DMS 273 (cell line): ENCODE results near the gene CEP192.
"Not testable (repeated sequence)": the region's sequence is repeated elsewhere in the genome, so short reads cannot be mapped to it uniquely, and the experiment has no call there.

ENCODE experiments used
- DNase-seq: peaks from one replicate; lab custom pipeline; 2025; ENCODE audit not compliant: unreplicated experiment; lab: John Stamatoyannopoulos, UW

Gene CEP192

DNA sequence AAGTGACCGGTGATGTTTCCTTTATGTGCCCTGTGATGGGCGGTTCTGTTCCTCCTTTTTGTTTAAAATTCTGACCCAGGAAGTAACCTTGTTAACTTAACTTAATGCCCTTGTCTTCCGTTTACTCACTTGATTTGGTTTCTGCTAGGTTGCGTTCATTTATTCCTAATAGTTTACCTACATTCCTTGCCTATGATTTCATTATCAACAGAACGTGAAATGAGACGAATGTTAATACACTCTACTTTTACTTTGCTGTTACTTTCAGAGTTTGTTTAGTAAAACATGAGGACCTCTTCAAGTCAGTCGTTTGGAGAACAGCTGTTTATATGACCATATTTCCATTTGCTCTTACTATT lies 638 bp downstream of the CEP192 start:
- DNase-seq: peak; percentile 53

- DNase-seq: no peak
These were observed 2.3 kb downstream of the CEP192 start for GRCh38 chr18:12993439-12993838.

GRCh38 chr18:12995424-12995823 lies 4.3 kb downstream of the CEP192 start:
- no peak for DNase-seq

DNA sequence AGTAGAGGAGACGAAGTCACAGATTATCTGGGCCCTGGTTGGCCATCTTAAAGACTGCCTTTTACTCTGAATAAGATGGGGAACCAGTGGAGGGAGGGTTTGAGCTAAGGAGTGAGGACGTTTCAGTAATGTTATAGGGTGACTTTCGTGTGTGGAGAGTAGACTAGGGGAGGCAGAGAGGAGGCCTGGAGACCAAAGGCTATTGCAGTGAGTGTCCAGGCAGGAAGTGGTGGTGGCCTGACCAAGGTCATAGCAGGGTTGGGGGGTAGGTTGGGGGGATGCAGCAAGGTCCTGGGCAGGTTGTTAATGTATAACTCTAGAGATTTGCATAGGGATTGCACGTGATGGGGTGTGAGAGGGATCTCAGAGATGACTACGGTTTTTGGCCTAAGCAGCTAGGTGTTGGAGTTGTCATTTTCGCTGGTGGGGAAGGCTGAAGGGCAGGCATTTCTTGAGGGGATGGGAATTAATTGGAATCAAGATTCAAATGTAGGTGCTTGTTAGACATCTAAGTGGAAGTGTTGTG lies 4.9 kb downstream of the CEP192 start:
- no peak for DNase-seq

DNA sequence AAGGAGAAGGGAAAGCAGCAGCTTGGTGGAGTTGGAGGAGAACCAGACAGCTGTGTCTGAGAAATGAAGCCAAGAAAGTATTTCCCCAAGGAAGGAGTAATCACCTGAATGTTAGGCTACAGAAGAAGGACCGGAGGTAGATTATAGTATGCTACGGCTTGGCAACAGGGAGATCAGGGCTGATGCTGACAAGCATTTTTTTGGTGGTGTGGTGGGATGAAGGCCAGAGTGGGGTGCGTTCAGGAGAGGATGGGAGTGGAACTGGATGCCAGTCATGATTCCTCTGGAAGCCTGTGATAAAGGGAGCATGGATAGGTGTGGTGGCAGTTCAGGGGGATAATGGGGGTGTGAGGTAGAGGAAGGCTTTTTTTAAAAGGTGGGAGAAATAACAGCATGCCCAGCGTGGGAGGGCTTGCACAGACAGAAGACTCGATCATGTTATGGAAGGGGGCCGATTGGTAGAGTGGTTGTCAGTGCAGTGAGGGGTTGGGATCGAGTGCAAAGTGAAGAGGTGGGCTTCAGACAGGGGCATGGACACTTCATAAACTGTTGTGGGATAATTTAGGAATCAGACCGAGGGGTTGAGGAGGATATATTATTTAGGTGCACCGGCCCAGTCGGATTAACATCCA lies 5.6 kb downstream of the CEP192 start:
- no peak for DNase-seq

DNA sequence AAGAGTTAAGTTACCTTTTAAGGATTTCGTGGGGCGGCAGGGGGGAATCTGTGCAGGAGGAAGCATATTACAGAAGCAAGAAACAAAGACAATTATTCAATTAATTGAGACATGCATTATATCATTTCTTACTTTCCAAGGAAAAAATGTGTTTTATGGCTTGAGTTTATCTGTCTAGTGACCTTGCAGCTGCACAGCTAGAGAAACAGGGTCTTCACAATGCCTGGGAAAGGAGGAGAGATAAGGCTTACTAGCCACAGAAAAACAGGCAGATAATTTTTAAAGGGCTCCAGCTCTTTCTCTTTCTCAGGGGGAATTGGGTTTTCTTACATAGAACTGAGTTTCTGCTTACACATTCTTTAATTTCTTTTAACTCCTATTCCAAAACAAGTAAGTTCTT lies 6.2 kb downstream of the CEP192 start:
- not testable (repeated sequence) for DNase-seq

- no peak for DNase-seq
These were observed 7.3 kb downstream of the CEP192 start for GRCh38 chr18:12998332-12999060.

GRCh38 chr18:13003466-13003896 lies 12.3 kb downstream of the CEP192 start:
- peak; percentile 66 for DNase-seq

GRCh38 chr18:13004396-13004795 lies 13.2 kb downstream of the CEP192 start:
- no peak for DNase-seq

- DNase-seq: no peak
These were observed 14.1 kb downstream of the CEP192 start for GRCh38 chr18:13005289-13005688.

DNA sequence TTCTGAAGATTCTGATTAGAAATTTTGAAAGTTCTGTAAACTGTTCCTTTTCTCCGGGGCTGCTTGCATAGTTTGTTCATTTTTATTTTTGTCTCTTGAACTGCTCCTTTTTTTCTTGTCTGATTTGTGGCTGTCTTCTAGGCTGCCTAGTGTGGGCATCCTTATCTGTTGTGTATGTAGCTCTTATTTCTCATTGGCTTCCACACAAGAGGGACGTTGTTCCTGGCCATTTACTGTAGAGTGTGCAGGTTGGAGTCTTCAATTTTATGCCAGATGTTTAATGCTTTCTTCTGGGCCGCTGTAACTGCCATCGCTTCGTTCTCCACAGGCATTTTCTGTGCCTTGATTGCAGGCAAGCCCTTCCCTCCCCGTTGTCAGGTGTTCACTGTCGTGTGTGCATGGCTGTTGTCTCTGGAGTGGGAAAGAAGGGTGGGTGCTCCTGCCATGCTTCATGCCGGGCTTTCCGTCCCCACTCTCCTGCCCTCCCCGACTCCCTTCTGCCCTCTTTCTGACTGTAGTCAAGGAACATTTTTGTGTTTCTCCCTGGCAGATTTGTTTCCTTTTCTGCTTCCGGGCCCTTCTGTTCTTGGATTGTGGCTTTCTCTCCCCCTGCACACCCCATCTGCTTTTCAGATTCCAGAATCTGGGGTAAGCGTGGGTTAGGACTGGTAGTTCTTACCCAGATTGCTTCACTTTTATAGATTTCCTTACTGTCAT lies 15.5 kb downstream of the CEP192 start:
- DNase-seq: peak; percentile 33

GRCh38 chr18:13007248-13007560 lies 16.0 kb downstream of the CEP192 start:
- DNase-seq: no peak

DNA sequence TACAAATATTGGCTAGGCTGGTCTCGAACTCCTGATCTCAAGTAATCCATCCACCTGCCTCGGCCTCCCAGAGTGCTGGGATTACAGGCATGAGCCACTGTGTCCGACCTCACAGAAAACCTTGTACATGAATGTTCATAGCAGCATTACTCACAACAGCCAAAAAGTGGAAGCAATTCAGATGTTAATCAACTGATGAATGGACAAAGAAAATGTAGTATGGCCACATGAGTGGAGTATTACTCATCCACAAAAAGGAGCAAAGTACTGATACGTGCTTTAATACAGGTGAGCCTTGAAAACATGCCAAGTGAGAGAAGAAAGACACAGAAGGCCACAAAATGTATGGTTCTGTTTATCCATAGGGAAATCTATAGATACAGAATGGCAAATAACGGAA lies 20.6 kb downstream of the CEP192 start:
- no peak for DNase-seq

DNA sequence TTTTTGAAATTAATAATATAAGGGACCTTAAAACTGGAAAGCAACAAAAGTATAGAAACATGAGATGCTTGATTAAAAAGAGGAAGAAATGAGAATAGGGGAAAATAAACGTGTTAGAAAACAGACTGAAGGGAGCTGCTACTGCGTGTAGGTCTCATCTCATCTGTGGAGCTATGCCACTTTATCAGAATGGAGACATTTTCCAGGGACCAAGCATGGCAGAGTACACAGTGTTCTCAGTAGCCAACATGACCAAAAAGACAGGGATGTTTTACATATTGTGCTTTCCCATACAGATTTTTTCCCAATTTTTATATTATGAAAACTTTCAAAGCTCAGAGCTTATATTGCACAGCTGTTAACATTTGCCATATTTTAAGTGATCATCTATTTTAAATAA lies 23.1 kb downstream of the CEP192 start:
- DNase-seq: no peak

- DNase-seq: no peak
These were observed 23.7 kb downstream of the CEP192 start for GRCh38 chr18:13014818-13015217.

- DNase-seq: no peak
These were observed 26.2 kb downstream of the CEP192 start for GRCh38 chr18:13017247-13017875.

- no peak for DNase-seq
These were observed 27.2 kb downstream of the CEP192 start for GRCh38 chr18:13018374-13018773.

DNA sequence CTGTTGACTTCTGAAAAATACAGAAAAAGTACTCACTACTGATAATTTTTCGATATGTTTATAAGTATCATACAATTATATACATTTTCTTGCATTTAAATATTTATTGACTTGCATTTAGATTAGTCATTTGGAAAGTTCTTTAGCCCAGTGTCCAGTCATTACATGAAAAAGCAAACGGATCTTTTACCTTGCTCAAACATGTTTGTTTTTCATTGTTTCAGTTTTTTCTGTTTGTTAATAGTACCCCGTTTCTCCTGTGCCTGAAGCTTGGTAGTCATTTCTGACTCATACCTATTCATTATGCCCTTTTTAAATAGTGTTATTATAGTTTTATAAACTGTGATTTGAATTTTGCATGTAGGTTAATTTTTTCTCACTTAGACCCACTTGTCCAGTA lies 28.1 kb downstream of the CEP192 start:
- DNase-seq: no peak

DNA sequence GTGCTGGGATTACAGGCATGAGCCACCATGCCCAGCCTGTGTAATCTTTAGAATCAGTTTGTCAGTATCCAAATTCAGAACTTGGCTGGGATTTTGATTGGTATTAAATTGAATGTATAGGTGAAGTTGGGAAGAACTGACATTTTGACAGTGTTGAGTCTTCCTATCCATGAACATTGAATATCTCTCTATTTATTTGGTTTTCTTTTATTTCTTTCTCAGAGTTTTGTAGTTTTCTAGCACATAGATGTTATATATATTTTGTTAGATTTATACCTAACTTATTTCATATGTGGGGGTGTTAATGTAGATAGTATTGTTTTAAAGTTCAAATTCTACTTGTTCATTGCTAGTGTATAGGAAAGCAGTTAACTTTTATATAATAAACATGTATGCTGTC lies 31.5 kb downstream of the CEP192 start:
- no peak for DNase-seq

GRCh38 chr18:13025233-13025632 lies 34.1 kb downstream of the CEP192 start:
- no peak for DNase-seq

- no peak for DNase-seq
These were observed 35.6 kb downstream of the CEP192 start for GRCh38 chr18:13026583-13027270.
